Measurements from ENCODE around the gene TRMO.

DNA sequence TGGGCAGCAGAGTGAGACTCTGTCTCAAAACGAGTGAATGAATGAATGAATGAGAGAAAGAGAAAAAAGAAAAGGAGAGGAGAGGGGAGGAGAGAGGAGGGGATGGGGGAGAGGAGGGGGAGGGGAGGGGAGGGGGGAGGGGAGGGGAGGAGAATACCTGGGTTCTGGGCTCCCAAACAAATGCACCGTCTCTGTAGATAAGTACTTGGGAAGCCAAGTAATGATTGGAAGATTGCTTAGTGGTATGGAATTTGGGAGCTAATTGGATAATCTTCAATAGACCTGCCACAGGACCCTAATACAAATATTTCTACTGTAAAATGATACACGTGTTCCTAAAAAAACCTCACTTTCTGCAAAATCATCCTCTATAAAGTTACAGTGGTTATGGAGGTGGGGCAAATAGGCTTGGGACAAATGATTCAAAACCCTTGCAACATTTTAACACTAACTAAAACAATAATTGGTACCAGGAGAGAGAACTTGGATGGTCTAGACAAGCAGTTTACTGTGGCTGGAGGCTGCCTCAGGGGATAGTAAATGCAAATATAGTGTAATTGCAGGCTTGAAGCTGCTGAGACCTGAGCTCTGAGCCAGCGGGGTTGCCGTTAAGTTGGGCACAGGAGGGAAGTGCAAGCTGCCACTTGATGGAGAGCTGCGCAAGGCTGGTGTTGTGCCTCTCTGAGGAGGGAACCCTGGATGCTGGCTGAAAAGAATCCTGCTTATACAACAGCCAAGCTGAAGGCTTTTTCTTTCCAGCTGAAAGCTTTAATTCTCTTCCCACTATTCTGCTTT is 12.2 kb upstream of the TRMO start:
- TF ChIP-seq, protein P1, sequence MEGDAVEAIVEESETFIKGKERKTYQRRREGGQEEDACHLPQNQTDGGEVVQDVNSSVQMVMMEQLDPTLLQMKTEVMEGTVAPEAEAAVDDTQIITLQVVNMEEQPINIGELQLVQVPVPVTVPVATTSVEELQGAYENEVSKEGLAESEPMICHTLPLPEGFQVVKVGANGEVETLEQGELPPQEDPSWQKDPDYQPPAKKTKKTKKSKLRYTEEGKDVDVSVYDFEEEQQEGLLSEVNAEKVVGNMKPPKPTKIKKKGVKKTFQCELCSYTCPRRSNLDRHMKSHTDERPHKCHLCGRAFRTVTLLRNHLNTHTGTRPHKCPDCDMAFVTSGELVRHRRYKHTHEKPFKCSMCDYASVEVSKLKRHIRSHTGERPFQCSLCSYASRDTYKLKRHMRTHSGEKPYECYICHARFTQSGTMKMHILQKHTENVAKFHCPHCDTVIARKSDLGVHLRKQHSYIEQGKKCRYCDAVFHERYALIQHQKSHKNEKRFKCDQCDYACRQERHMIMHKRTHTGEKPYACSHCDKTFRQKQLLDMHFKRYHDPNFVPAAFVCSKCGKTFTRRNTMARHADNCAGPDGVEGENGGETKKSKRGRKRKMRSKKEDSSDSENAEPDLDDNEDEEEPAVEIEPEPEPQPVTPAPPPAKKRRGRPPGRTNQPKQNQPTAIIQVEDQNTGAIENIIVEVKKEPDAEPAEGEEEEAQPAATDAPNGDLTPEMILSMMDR (IDR thresholded peaks at IDR 0.05; ENCODE audit: low read length), result no peak
- TF ChIP-seq EZH2 (optimal IDR thresholded peaks at IDR 0.05; ENCODE audit: low read depth, low read length) (no peak), EZH2phosphoT487 (IDR thresholded peaks at IDR 0.05; ENCODE audit: low read length) (no peak)

Measured in MM.1S (cell line).